ENCODE results near the gene RNF126.
"Not testable (repeated sequence)": the region's sequence is repeated elsewhere in the genome, so short reads cannot be mapped to it uniquely, and the experiment has no call there.

Gene RNF126

GRCh38 chr19:624433-625109, 38.4 kb downstream of the RNF126 start:
- no peak for DNase-seq

GRCh38 chr19:623974-624373, 39.0 kb downstream of the RNF126 start:
- no peak for DNase-seq

GRCh38 chr19:623175-623916, 39.7 kb downstream of the RNF126 start:
- DNase-seq, result no peak

GRCh38 chr19:622666-623065, 40.3 kb downstream of the RNF126 start:
- no peak for DNase-seq

GRCh38 chr19:621819-622218, 41.2 kb downstream of the RNF126 start:
- no peak for DNase-seq

GRCh38 chr19:621191-621590, 41.8 kb downstream of the RNF126 start:
- not testable (repeated sequence) for DNase-seq

- no peak for DNase-seq
These were observed 42.7 kb downstream of the RNF126 start for GRCh38 chr19:620166-620862.

- DNase-seq, result no peak
These were observed 43.6 kb downstream of the RNF126 start for GRCh38 chr19:619286-620002.

- no peak for DNase-seq
These were observed 44.2 kb downstream of the RNF126 start for GRCh38 chr19:618674-619285.

GRCh38 chr19:618247-618619, 44.8 kb downstream of the RNF126 start:
- DNase-seq, result no peak

GRCh38 chr19:617551-618246, 45.3 kb downstream of the RNF126 start:
- DNase-seq, result no peak

- DNase-seq, result no peak
These were observed 46.1 kb downstream of the RNF126 start for GRCh38 chr19:616747-617526.

GRCh38 chr19:616062-616700, 46.8 kb downstream of the RNF126 start:
- no peak for DNase-seq

GRCh38 chr19:615619-616018, 47.4 kb downstream of the RNF126 start:
- DNase-seq, result no peak

- DNase-seq, result no peak
These were observed 49.1 kb downstream of the RNF126 start for GRCh38 chr19:613732-614567.

- no peak for DNase-seq
These were observed 50.1 kb downstream of the RNF126 start for GRCh38 chr19:612941-613340.

GRCh38 chr19:611481-611868, 51.5 kb downstream of the RNF126 start:
- DNase-seq, result no peak

GRCh38 chr19:610801-611480, 52.1 kb downstream of the RNF126 start:
- no peak for DNase-seq

- no peak for DNase-seq
These were observed 52.8 kb downstream of the RNF126 start for GRCh38 chr19:610071-610800.
